ENCODE data around the gene DTD1.

DTD1 gene

GRCh38 chr20:18615020-18615650 lies 27.3 kb downstream of the DTD1 start:
- DNase-seq, result no peak

GRCh38 chr20:18621004-18621403 lies 33.1 kb downstream of the DTD1 start:
- DNase-seq, result no peak

GRCh38 chr20:18623156-18623910 lies 35.5 kb downstream of the DTD1 start:
- DNase-seq, result no peak

GRCh38 chr20:18624948-18625347 lies 37.1 kb downstream of the DTD1 start:
- no peak for DNase-seq

- no peak for DNase-seq
Observed at GRCh38 chr20:18625907-18626655, 38.2 kb downstream of the DTD1 start.

- no peak for DNase-seq
Observed at GRCh38 chr20:18628330-18628920, 40.6 kb downstream of the DTD1 start.

GRCh38 chr20:18632196-18632789 lies 44.4 kb downstream of the DTD1 start:
- DNase-seq, result peak; percentile 64

- no peak for DNase-seq
Observed at GRCh38 chr20:18633411-18633810, 45.6 kb downstream of the DTD1 start.

- no peak for DNase-seq
Observed at GRCh38 chr20:18634501-18634900, 46.6 kb downstream of the DTD1 start.

- no peak for DNase-seq
Observed at GRCh38 chr20:18635380-18635779, 47.5 kb downstream of the DTD1 start.

- DNase-seq, result peak; percentile 17
Observed at GRCh38 chr20:18637224-18637623, 49.4 kb downstream of the DTD1 start.

GRCh38 chr20:18638768-18639167 lies 50.9 kb downstream of the DTD1 start:
- DNase-seq, result no peak

GRCh38 chr20:18639501-18639979 lies 51.7 kb downstream of the DTD1 start:
- no peak for DNase-seq

- DNase-seq, result no peak
Observed at GRCh38 chr20:18645196-18645745, 57.4 kb downstream of the DTD1 start.

- peak; percentile 10 for DNase-seq
Observed at GRCh38 chr20:18645851-18646250, 58.0 kb downstream of the DTD1 start.

GRCh38 chr20:18647777-18648176 lies 59.9 kb downstream of the DTD1 start:
- no peak for DNase-seq

GRCh38 chr20:18650224-18650623 lies 62.4 kb downstream of the DTD1 start:
- DNase-seq, result no peak

GRCh38 chr20:18653736-18654447 lies 66.0 kb downstream of the DTD1 start:
- no peak for DNase-seq

GRCh38 chr20:18654448-18654773 lies 66.6 kb downstream of the DTD1 start:
- DNase-seq, result no peak

- DNase-seq, result peak; percentile 23
Observed at GRCh38 chr20:18657575-18657974, 69.7 kb downstream of the DTD1 start.

- no peak for DNase-seq
Observed at GRCh38 chr20:18662279-18663040, 74.6 kb downstream of the DTD1 start.
